ENCODE results near the gene PANK1. TPM values are rescaled to one million over a fixed set of nuclear protein-coding genes. Genes with fewer than 3 reads are reported as not detected.

Gene PANK1
- total and polyA plus RNA-seq, 9 of the 15 experiments (the other 6 are each of a cell fraction or from before 2014, with no cell fraction given): 1.7 to 10.7 (median 6.5) TPM

DNA sequence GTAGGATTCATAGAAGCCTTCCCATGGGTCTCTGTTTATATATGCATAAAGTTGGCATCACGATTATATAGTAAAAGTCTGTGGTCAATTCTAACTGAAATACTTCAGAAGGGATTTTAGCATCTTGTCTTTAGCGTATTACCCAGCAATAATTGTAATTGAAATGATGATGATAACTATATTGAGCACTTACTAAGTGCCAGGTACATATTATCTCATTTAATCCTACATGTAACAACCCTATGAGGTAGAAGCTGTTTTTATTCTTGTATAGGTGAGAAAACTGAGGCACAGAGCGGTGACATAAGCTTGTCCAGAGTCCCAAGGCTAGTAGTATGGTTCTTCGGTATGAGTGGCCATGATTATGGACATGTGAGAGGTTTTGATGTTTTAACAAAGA, 33.8 kb downstream of the PANK1 start:
- Histone ChIP-seq H3K27ac (ENCODE audit: extremely low read depth, low read depth, low read length) (no peak overlapping the region), H3K4me1 (replicated peaks in 1 of 2; ENCODE audit: control insufficient read depth in 2 of 2, insufficient read depth in 2 of 2, low read length in 2 of 2) (peaks cover 0 to 3% of the 10 kb centered on the region in 2 experiments; a peak in 1 of 5 replicates), H3K36me3 (ENCODE audit: control insufficient read depth, insufficient read depth, low read length) (peaks cover 22% of the 10 kb centered on the region; the same call in 2 of the 3 replicates), H3K9me3 (replicated peaks; ENCODE audit: control insufficient read depth, insufficient read depth, low read depth, low read length) (no peaks in the 10 kb centered on the region), H3K4me3 (no peak overlapping the region), H3K9me1 (ENCODE audit: control insufficient read depth, insufficient read depth, low read length) (no peaks in the 10 kb centered on the region), H4K20me1 (replicated peaks; ENCODE audit: control insufficient read depth, insufficient read depth, low read length) (no peaks in the 10 kb centered on the region), H3K79me2 (ENCODE audit: control insufficient read depth, insufficient read depth, low read length) (no peaks in the 10 kb centered on the region), H2AFZ (ENCODE audit: low read depth, low read length) (no peak overlapping the region), H3K9ac (ENCODE audit: insufficient read depth in 1 of 2, low read depth in 2 of 2, low read length in 2 of 2) (no peak overlapping the region), H3K4me2 (ENCODE audit: insufficient read depth, low read length) (no peak overlapping the region), H3K27me3 (ENCODE audit: control insufficient read depth in 2 of 2, insufficient read depth in 2 of 2, low read length in 2 of 2) (no peaks in the 10 kb centered on the region)
- POLR2A ChIA-PET: no interaction called here
- no TSS peak for BruUV-seq (replicated peaks)
- intact Hi-C loops (cut with micrococcal nuclease): no loop called here
- WGBS (ENCODE audit: insufficient coverage, low coverage, missing lambda C conversion rate): 88% methylated on average over 4 of the region's 4 CpGs
- DNase-seq (ENCODE audit: extremely low read depth in 1 of 4, low spot score in 3 of 4): no peak
- FAIRE-seq: no peak
- no peak for ATAC-seq
- in situ Hi-C loops (cut with MboI): no loop called here
- CTCF ChIA-PET (ENCODE audit: low intra/inter-chr PET ratio): no interaction called here
- TF ChIP-seq ZFP30 (CRISPR knock-in tag; IDR thresholded peaks at IDR 0.05; ENCODE audit: borderline replicate concordance): no peak
- no peak for TF ChIP-seq ZNF584 (CRISPR knock-in tag; IDR thresholded peaks at IDR 0.05; ENCODE audit: low read depth)
- no peak for TF ChIP-seq ZNF778 (CRISPR knock-in tag; IDR thresholded peaks at IDR 0.05)
- TF ChIP-seq ZNF445 (CRISPR knock-in tag; IDR thresholded peaks at IDR 0.05; ENCODE audit: low read depth): no peak
- TF ChIP-seq SRSF9 (IDR thresholded peaks at IDR 0.05; ENCODE audit: borderline replicate concordance, low read depth, low read length): no peak
- TF ChIP-seq SIRT6 (IDR thresholded peaks at IDR 0.05; ENCODE audit: low read depth, low read length): no peak
- no peak for TF ChIP-seq GTF2E2 (tag; IDR thresholded peaks at IDR 0.05)
- TF ChIP-seq ZNF384 (IDR thresholded peaks at IDR 0.05; ENCODE audit: low read depth, low read length): no peak
- TF ChIP-seq MCM5 (IDR thresholded peaks at IDR 0.05; ENCODE audit: low read depth): no peak
- TF ChIP-seq CAMTA2 (CRISPR knock-in tag; conservative IDR thresholded peaks at IDR 0.05): no peak
- TF ChIP-seq, protein P1, sequence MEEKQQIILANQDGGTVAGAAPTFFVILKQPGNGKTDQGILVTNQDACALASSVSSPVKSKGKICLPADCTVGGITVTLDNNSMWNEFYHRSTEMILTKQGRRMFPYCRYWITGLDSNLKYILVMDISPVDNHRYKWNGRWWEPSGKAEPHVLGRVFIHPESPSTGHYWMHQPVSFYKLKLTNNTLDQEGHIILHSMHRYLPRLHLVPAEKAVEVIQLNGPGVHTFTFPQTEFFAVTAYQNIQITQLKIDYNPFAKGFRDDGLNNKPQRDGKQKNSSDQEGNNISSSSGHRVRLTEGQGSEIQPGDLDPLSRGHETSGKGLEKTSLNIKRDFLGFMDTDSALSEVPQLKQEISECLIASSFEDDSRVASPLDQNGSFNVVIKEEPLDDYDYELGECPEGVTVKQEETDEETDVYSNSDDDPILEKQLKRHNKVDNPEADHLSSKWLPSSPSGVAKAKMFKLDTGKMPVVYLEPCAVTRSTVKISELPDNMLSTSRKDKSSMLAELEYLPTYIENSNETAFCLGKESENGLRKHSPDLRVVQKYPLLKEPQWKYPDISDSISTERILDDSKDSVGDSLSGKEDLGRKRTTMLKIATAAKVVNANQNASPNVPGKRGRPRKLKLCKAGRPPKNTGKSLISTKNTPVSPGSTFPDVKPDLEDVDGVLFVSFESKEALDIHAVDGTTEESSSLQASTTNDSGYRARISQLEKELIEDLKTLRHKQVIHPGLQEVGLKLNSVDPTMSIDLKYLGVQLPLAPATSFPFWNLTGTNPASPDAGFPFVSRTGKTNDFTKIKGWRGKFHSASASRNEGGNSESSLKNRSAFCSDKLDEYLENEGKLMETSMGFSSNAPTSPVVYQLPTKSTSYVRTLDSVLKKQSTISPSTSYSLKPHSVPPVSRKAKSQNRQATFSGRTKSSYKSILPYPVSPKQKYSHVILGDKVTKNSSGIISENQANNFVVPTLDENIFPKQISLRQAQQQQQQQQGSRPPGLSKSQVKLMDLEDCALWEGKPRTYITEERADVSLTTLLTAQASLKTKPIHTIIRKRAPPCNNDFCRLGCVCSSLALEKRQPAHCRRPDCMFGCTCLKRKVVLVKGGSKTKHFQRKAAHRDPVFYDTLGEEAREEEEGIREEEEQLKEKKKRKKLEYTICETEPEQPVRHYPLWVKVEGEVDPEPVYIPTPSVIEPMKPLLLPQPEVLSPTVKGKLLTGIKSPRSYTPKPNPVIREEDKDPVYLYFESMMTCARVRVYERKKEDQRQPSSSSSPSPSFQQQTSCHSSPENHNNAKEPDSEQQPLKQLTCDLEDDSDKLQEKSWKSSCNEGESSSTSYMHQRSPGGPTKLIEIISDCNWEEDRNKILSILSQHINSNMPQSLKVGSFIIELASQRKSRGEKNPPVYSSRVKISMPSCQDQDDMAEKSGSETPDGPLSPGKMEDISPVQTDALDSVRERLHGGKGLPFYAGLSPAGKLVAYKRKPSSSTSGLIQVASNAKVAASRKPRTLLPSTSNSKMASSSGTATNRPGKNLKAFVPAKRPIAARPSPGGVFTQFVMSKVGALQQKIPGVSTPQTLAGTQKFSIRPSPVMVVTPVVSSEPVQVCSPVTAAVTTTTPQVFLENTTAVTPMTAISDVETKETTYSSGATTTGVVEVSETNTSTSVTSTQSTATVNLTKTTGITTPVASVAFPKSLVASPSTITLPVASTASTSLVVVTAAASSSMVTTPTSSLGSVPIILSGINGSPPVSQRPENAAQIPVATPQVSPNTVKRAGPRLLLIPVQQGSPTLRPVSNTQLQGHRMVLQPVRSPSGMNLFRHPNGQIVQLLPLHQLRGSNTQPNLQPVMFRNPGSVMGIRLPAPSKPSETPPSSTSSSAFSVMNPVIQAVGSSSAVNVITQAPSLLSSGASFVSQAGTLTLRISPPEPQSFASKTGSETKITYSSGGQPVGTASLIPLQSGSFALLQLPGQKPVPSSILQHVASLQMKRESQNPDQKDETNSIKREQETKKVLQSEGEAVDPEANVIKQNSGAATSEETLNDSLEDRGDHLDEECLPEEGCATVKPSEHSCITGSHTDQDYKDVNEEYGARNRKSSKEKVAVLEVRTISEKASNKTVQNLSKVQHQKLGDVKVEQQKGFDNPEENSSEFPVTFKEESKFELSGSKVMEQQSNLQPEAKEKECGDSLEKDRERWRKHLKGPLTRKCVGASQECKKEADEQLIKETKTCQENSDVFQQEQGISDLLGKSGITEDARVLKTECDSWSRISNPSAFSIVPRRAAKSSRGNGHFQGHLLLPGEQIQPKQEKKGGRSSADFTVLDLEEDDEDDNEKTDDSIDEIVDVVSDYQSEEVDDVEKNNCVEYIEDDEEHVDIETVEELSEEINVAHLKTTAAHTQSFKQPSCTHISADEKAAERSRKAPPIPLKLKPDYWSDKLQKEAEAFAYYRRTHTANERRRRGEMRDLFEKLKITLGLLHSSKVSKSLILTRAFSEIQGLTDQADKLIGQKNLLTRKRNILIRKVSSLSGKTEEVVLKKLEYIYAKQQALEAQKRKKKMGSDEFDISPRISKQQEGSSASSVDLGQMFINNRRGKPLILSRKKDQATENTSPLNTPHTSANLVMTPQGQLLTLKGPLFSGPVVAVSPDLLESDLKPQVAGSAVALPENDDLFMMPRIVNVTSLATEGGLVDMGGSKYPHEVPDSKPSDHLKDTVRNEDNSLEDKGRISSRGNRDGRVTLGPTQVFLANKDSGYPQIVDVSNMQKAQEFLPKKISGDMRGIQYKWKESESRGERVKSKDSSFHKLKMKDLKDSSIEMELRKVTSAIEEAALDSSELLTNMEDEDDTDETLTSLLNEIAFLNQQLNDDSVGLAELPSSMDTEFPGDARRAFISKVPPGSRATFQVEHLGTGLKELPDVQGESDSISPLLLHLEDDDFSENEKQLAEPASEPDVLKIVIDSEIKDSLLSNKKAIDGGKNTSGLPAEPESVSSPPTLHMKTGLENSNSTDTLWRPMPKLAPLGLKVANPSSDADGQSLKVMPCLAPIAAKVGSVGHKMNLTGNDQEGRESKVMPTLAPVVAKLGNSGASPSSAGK (IDR thresholded peaks at IDR 0.05): no peak
- TF ChIP-seq RBBP5 (IDR thresholded peaks at IDR 0.05; ENCODE audit: borderline replicate concordance, insufficient read depth, low read length, poor library complexity, severe bottlenecking): no peak
